ENCODE results near the gene TANK.

TANK gene

DNA sequence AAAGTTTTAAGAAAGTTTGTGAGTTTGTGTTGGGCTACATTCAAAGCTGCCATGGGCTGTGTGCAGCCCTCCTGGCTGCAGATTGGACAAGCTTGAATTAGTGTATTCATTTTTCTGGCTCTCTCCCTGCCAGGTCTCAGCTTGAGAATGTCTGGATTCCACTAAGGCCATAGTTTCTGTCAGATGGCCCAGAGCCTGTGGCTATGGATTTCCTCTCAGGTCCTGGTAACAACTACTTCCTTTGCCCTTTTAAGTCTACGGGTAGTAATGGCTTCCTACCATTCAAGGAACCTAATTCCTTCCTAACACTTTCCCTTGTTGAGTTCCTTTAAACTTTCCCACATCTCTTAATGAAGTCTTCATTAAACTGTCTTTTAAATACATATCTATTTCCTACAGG, 123.7 kb downstream of the TANK start:
- H3K4me1 Mint-ChIP-seq: no peaks in the 10 kb centered on the region
- no peaks in the 10 kb centered on the region for H3K9me3 Mint-ChIP-seq
- H3K27me3 Mint-ChIP-seq: peaks cover 11% of the 10 kb centered on the region
- no peak overlapping the region for H3K27ac Mint-ChIP-seq
- no peak overlapping the region for H3K4me3 Mint-ChIP-seq
- H3K36me3 Mint-ChIP-seq: no peaks in the 10 kb centered on the region

Data from activated naive CD4-positive, alpha-beta T cell treated with anti-CD3 and anti-CD28 coated beads, Interleukin-2, amount 50 U/mL, for 24 hours (primary cell).